WTC11 (cell line): Measurements from ENCODE around the gene OLFM1. TPM values are rescaled to one million over a fixed set of nuclear protein-coding genes. Genes with fewer than 3 reads are reported as not detected.

Experiments used
- ATAC-seq: fragments of 200-7000 bp; cut with Tn5 transposase; 2 replicates; pipeline ENCODE4 v1.10.0; 2021; ENCODE audit warnings: mild to moderate bottlenecking, moderate library complexity
- CTCF ChIA-PET: fragments of 300-600 bp; sonication (Branson Sonifier 250); formaldehyde crosslinking; loops from one replicate; lab custom pipeline; 2021; ENCODE audit warnings: antibody characterized with exemption; lab: Charles Lee
- POLR2A ChIA-PET: fragments of 350-600 bp; sonication (Branson Sonifier 250); formaldehyde crosslinking; loops from one replicate; lab custom pipeline; 2021; ENCODE audit warnings: antibody characterized with exemption; lab: Charles Lee
- DNase-seq: peaks from one replicate; pipeline ENCODE4 v3.0.0; 2021; ENCODE audit warnings: low spot score
- H3K27ac Mint-ChIP-seq: 2 replicates; pipeline ENCODE4 v1.8.0; 2021; ENCODE audit warnings: mixed read lengths
- H3K27me3 Mint-ChIP-seq: 2 replicates; pipeline ENCODE4 v1.8.0; 2021; ENCODE audit warnings: low read depth, mild to moderate bottlenecking, moderate library complexity, mixed read lengths
- H3K36me3 Mint-ChIP-seq: 2 replicates; pipeline ENCODE4 v1.8.0; 2021; ENCODE audit warnings: mixed read lengths
- H3K4me1 Mint-ChIP-seq: 2 replicates; pipeline ENCODE4 v1.8.0; 2022; ENCODE audit warnings: mixed read lengths
- H3K4me3 Mint-ChIP-seq: 2 replicates; pipeline ENCODE4 v1.8.0; 2021; ENCODE audit warnings: mild to moderate bottlenecking, moderate library complexity, mixed read lengths
- H3K9me3 Mint-ChIP-seq: 2 replicates; pipeline ENCODE4 v1.8.0; 2021; ENCODE audit warnings: mixed read lengths
- CTCF ChIP-seq: fragments of 200-600 bp; IDR thresholded peaks from 2 replicates; pipeline ENCODE4 v1.8.0; 2022; ENCODE audit warnings: antibody characterized with exemption
- E2F1 ChIP-seq: sonication (generic); formaldehyde crosslinking; IDR thresholded peaks from 2 replicates; pipeline ENCODE4 v1.8.0; 2022; ENCODE audit warnings: mild to moderate bottlenecking, missing genetic modification reagents
- ELF4 ChIP-seq: sonication (generic); formaldehyde crosslinking; IDR thresholded peaks from 2 replicates; pipeline ENCODE4 v1.8.1; 2022; ENCODE audit warnings: low read depth, mild to moderate bottlenecking, moderate library complexity, missing genetic modification reagents
- ESRRA ChIP-seq: sonication (generic); formaldehyde crosslinking; IDR thresholded peaks from 2 replicates; pipeline ENCODE4 v1.8.1; 2022; ENCODE audit warnings: mild to moderate bottlenecking, missing genetic modification reagents, borderline replicate concordance
- HMGXB4 ChIP-seq: sonication (generic); formaldehyde crosslinking; IDR thresholded peaks from 2 replicates; pipeline ENCODE4 v1.8.1; 2023; ENCODE audit warnings: mild to moderate bottlenecking, moderate library complexity, missing genetic modification reagents
- IRF1 ChIP-seq: sonication (generic); formaldehyde crosslinking; IDR thresholded peaks from 2 replicates; pipeline ENCODE4 v1.8.0; 2023; ENCODE audit warnings: missing genetic modification reagents
- IRF2 ChIP-seq: sonication (generic); formaldehyde crosslinking; IDR thresholded peaks from 2 replicates; pipeline ENCODE4 v1.8.0; 2022; ENCODE audit warnings: low read depth, missing genetic modification reagents, borderline replicate concordance
- MXD4 ChIP-seq: fragments of 250-450 bp; sonication (Bioruptor Pico); IDR thresholded peaks from 2 replicates; pipeline ENCODE4 v1.8.0; 2021; ENCODE audit warnings: mild to moderate bottlenecking, moderate library complexity, borderline replicate concordance
- MYBL2 ChIP-seq: sonication (generic); formaldehyde crosslinking; IDR thresholded peaks from 2 replicates; pipeline ENCODE4 v1.8.1; 2023; ENCODE audit warnings: mild to moderate bottlenecking, moderate library complexity, missing genetic modification reagents
- NR2C2 ChIP-seq: sonication (generic); formaldehyde crosslinking; IDR thresholded peaks from 2 replicates; pipeline ENCODE4 v1.8.0; 2022; ENCODE audit warnings: mild to moderate bottlenecking, missing genetic modification reagents
- PRDM15 ChIP-seq: sonication (generic); formaldehyde crosslinking; IDR thresholded peaks from 2 replicates; pipeline ENCODE4 v1.8.0; 2022; ENCODE audit warnings: missing genetic modification reagents
- RELA ChIP-seq: sonication (generic); formaldehyde crosslinking; IDR thresholded peaks from 2 replicates; pipeline ENCODE4 v1.8.1; 2022; ENCODE audit warnings: missing genetic modification reagents, mild to moderate bottlenecking, borderline replicate concordance
- SMAD4 ChIP-seq: sonication (generic); formaldehyde crosslinking; IDR thresholded peaks from 2 replicates; pipeline ENCODE4 v1.8.0; 2022; ENCODE audit warnings: mild to moderate bottlenecking, missing genetic modification reagents
- ZBTB43 ChIP-seq: sonication (generic); formaldehyde crosslinking; IDR thresholded peaks from 2 replicates; pipeline ENCODE4 v1.8.1; 2023; ENCODE audit warnings: mild to moderate bottlenecking, missing genetic modification reagents
- ZNF121 ChIP-seq: sonication (generic); formaldehyde crosslinking; IDR thresholded peaks from 2 replicates; pipeline ENCODE4 v1.8.0; 2023; ENCODE audit warnings: missing genetic modification reagents
- ZSCAN18 ChIP-seq: fragments of 250-450 bp; sonication (Bioruptor Pico); IDR thresholded peaks from 2 replicates; pipeline ENCODE4 v2.1.2; 2022; ENCODE audit warnings: mild to moderate bottlenecking, moderate library complexity
- total RNA-seq: library from RNA; stranded (reverse); gene quantifications from 3 replicates; pipeline ENCODE4 v1.2.3, GENCODE V29; 2021

The OLFM1 gene
- total RNA-seq, 1 experiment from 2014 or later = 37.6 TPM

- Mint-ChIP-seq H3K4me3 (no peak overlapping the region), H3K9me3 (peaks cover 9% of the 10 kb centered on the region), H3K36me3 (peaks cover 4% of the 10 kb centered on the region), H3K27me3 (peaks cover 17% of the 10 kb centered on the region), H3K27ac (no peak overlapping the region), H3K4me1 (peaks cover 11% of the 10 kb centered on the region)
- DNase-seq (no peak), ATAC-seq (peak; percentile 51)
- ChIA-PET CTCF (interaction anchor here (0.6 to 1.5 kb wide), 4 partner anchors 16 to 370 kb away, joined by 3 to 4 read pairs (median 3); no protein-coding TSS in a partner anchor), POLR2A (no interaction called here)
- no peak for TF ChIP-seq HMGXB4 (CRISPR knock-in tag)
- TF ChIP-seq ESRRA (CRISPR knock-in tag) = no peak
- no peak for TF ChIP-seq NR2C2 (CRISPR knock-in tag)
- no peak for TF ChIP-seq ZNF121 (CRISPR knock-in tag)
- TF ChIP-seq ZSCAN18 (CRISPR knock-in tag) = no peak
- TF ChIP-seq PRDM15 = no peak
- no peak for TF ChIP-seq IRF2 (CRISPR knock-in tag)
- no peak for TF ChIP-seq SMAD4
- TF ChIP-seq E2F1 (CRISPR knock-in tag) = no peak
- no peak for TF ChIP-seq IRF1 (CRISPR knock-in tag)
- no peak for TF ChIP-seq CTCF
- TF ChIP-seq MYBL2 (CRISPR knock-in tag) = no peak
- TF ChIP-seq ELF4 (CRISPR knock-in tag) = no peak
- TF ChIP-seq RELA (CRISPR knock-in tag) = no peak
- TF ChIP-seq MXD4 (CRISPR knock-in tag) = no peak
- TF ChIP-seq ZBTB43 (CRISPR knock-in tag) = no peak
Observed at GRCh38 chr9:135070198-135070951, 17.1 kb upstream of the OLFM1 start.
